ENCODE measurements around the gene ZNF705A.
"Not testable (repeated sequence)": the region's sequence is repeated elsewhere in the genome, so short reads cannot be mapped to it uniquely, and the experiment has no call there.

DNA sequence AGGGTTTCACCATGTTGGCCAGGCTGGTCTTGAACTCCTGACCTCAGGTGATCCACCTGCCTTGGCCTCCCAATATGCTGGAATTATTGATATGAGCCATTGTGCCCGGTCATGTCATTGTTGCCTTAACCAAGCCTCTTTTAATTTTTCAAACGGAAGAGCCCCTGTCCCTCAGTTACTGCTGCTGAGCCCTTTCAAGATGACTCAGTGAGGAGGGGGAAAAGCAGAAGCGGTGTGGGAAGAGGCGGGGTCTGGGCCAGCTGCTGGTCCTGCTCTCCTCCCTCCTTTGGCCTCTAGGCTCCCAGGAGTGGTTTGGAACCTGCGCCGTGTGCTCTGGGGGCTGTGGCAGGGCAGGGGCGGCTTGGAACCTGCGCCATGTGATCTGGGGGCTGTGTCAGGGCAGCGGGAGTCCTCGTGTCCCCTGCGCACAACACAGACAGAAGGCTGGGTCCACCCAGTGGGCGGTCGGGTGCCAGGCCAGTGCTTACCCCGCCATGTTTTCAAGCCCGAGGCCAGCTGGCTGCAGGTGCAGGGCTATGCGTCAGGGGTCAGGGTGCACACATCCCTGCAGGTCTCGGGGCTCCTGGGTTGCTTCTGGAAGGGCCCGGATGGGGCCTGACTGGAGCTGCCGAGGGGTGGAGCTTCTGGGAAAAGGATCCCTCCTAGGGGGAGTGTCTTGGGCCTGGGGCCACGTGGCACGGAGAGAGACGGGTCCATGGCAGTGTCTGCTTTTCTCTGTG is 70.3 kb downstream of the ZNF705A start, which contains the start of gene FAM90A1:
- TF ChIP-seq, protein P1, sequence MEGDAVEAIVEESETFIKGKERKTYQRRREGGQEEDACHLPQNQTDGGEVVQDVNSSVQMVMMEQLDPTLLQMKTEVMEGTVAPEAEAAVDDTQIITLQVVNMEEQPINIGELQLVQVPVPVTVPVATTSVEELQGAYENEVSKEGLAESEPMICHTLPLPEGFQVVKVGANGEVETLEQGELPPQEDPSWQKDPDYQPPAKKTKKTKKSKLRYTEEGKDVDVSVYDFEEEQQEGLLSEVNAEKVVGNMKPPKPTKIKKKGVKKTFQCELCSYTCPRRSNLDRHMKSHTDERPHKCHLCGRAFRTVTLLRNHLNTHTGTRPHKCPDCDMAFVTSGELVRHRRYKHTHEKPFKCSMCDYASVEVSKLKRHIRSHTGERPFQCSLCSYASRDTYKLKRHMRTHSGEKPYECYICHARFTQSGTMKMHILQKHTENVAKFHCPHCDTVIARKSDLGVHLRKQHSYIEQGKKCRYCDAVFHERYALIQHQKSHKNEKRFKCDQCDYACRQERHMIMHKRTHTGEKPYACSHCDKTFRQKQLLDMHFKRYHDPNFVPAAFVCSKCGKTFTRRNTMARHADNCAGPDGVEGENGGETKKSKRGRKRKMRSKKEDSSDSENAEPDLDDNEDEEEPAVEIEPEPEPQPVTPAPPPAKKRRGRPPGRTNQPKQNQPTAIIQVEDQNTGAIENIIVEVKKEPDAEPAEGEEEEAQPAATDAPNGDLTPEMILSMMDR (conservative IDR thresholded peaks at IDR 0.05 in 1 of 2, IDR thresholded peaks at IDR 0.05 in 1 of 2; ENCODE audit: low read depth in 1 of 2, low read length in 2 of 2): not testable (repeated sequence)
- not testable (repeated sequence) for TF ChIP-seq EZH2 (IDR thresholded peaks at IDR 0.05; ENCODE audit: low read length, missing control alignments)

Data from fibroblast of lung (primary cell).